H1 (cell line): ENCODE results near the gene DDX41. TPM values are rescaled to one million over a fixed set of nuclear protein-coding genes. Genes with fewer than 3 reads are reported as not detected.

ENCODE experiments used
- CTCF ChIA-PET: fragments of 300-600 bp; sonication (Branson Sonifier 250); formaldehyde crosslinking; loops from one replicate; lab custom pipeline; 2021; ENCODE audit not compliant: partially characterized antibody; lab: Charles Lee
- POLR2A ChIA-PET: fragments of 300-600 bp; sonication (Branson Sonifier 250); formaldehyde crosslinking; loops from one replicate; lab custom pipeline; 2021; ENCODE audit warnings: inconsistent platforms; ENCODE audit not compliant: partially characterized antibody; lab: Charles Lee
- DNase-seq, 2 experiments: peaks; one replicate each; pipeline versions ENCODE4 v3.0.0 to v3.0.0-alpha.2; 2010 to 2022; ENCODE audit warnings: low spot score in 2 of 2, low read depth in 1 of 2, mixed read lengths in 1 of 2
- FAIRE-seq: peaks from 2 replicates; lab custom pipeline; 2011; peaks lifted over from hg19 to GRCh38; lab: Jason Lieb, UNC
- H2AFZ ChIP-seq: 2 replicates; pipeline ENCODE4 v1.8.1; 2012; ENCODE audit warnings: low read length, inconsistent platforms
- H2AK5ac ChIP-seq: 2 replicates; pipeline ENCODE4 v1.6.1; 2013; ENCODE audit warnings: low read depth, low read length
- H2BK120ac ChIP-seq: replicated peaks from 2 replicates; pipeline ENCODE3; 2013; ENCODE audit warnings: low read depth, low read length, inconsistent platforms
- H2BK12ac ChIP-seq: 2 replicates; pipeline ENCODE4 v1.6.1; 2013; ENCODE audit warnings: low read depth, low read length
- H2BK15ac ChIP-seq: 2 replicates; pipeline ENCODE4 v1.6.1; 2013; ENCODE audit warnings: low read length
- H2BK20ac ChIP-seq: 2 replicates; pipeline ENCODE4 v1.6.1; 2013; ENCODE audit warnings: low read length
- H2BK5ac ChIP-seq: 2 replicates; pipeline ENCODE4 v1.6.1; 2013; ENCODE audit warnings: low read depth, low read length
- H3K14ac ChIP-seq: 2 replicates; pipeline ENCODE4 v1.6.1; 2013; ENCODE audit warnings: inconsistent platforms; ENCODE audit not compliant: insufficient read length
- H3K18ac ChIP-seq: 2 replicates; pipeline ENCODE4 v1.6.1; 2013; ENCODE audit warnings: low read length; ENCODE audit errors: extremely low read depth
- H3K23ac ChIP-seq: 2 replicates; pipeline ENCODE4 v1.6.1; 2013; ENCODE audit warnings: inconsistent platforms; ENCODE audit not compliant: insufficient read length
- H3K23me2 ChIP-seq: 2 replicates; pipeline ENCODE4 v1.6.1; 2013; ENCODE audit warnings: low read depth, low read length
- H3K27ac ChIP-seq: 2 replicates; pipeline ENCODE4 v1.6.1; 2011; ENCODE audit warnings: low read depth, low read length, inconsistent platforms
- H3K27me3 ChIP-seq, 4 experiments: replicated peaks in 1 of 4; 1 replicate in 1 of 4; 2 replicates in 3 of 4; pipeline versions ENCODE4 v1.6.1 to v1.8.1; 2011 to 2013; ENCODE audit warnings: low read length in 3 of 4, mild to moderate bottlenecking in 3 of 4, inconsistent platforms in 2 of 4, mixed read lengths in 2 of 4, moderate library complexity in 1 of 4; ENCODE audit not compliant: control insufficient read depth in 3 of 4, insufficient read depth in 3 of 4; ENCODE audit errors: extremely low read depth in 1 of 4
- H3K36me3 ChIP-seq, 4 experiments: 2 replicates each; pipeline versions ENCODE4 v1.6.1 to v1.8.1; 2011 to 2013; ENCODE audit warnings: mild to moderate bottlenecking in 4 of 4, low read length in 3 of 4, moderate library complexity in 2 of 4, control low read depth in 1 of 4, inconsistent platforms in 1 of 4; ENCODE audit not compliant: insufficient read depth in 4 of 4, control insufficient read depth in 2 of 4
- H3K4ac ChIP-seq: replicated peaks from 2 replicates; pipeline ENCODE3; 2013; ENCODE audit warnings: low read length, low read depth, mixed read lengths, inconsistent platforms; ENCODE audit not compliant: insufficient read length
- H3K4me1 ChIP-seq, 4 experiments: replicated peaks in 1 of 4; 1 replicate in 1 of 4; 2 replicates in 3 of 4; pipeline versions ENCODE4 v1.6.1 to v1.8.1; 2011 to 2013; ENCODE audit warnings: low read length in 3 of 4, inconsistent platforms in 2 of 4, mixed read lengths in 1 of 4; ENCODE audit not compliant: insufficient read depth in 4 of 4, control insufficient read depth in 3 of 4
- H3K4me2 ChIP-seq, 2 experiments: 2 replicates each; pipeline versions ENCODE4 v1.6.1 to v1.8.1; 2011 to 2013; ENCODE audit warnings: low read depth in 2 of 2, low read length in 2 of 2, control low read depth in 1 of 2, inconsistent platforms in 1 of 2, mild to moderate bottlenecking in 1 of 2; ENCODE audit not compliant: insufficient read depth in 1 of 2
- H3K4me3 ChIP-seq, 4 experiments: fragments of 200-600, 300-600 bp in 1 of 4; sonication (generic), shearing (Covaris generic), sonication (Bioruptor Twin) in 1 of 4; 2 replicates each; pipeline versions ENCODE4 v1.5.1 to v1.8.1; 2011 to 2016; ENCODE audit warnings: low read length in 4 of 4, low read depth in 3 of 4, control low read depth in 2 of 4, inconsistent platforms in 2 of 4, mild to moderate bottlenecking in 2 of 4, mixed read lengths in 1 of 4, moderate library complexity in 1 of 4; ENCODE audit not compliant: insufficient read depth in 2 of 4; ENCODE audit errors: extremely low read depth in 1 of 4
- H3K56ac ChIP-seq: replicated peaks from 2 replicates; pipeline ENCODE3; 2013; ENCODE audit warnings: low read depth, mild to moderate bottlenecking, mixed read lengths, low read length, inconsistent platforms; ENCODE audit not compliant: insufficient read length
- H3K79me1 ChIP-seq: 2 replicates; pipeline ENCODE4 v1.6.1; 2013; ENCODE audit warnings: low read depth, low read length, control low read depth
- H3K79me2 ChIP-seq, 2 experiments: 2 replicates each; pipeline versions ENCODE4 v1.6.1 to v1.8.1; 2012 to 2013; ENCODE audit warnings: low read length in 2 of 2, mild to moderate bottlenecking in 2 of 2, inconsistent platforms in 1 of 2; ENCODE audit not compliant: insufficient read depth in 2 of 2, control insufficient read depth in 1 of 2
- H3K9ac ChIP-seq, 4 experiments: replicated peaks in 1 of 4; 1 replicate in 1 of 4; 2 replicates in 3 of 4; pipeline versions ENCODE4 v1.6.1 to v1.8.1; 2011 to 2013; ENCODE audit warnings: low read depth in 3 of 4, low read length in 3 of 4, control low read depth in 2 of 4, mild to moderate bottlenecking in 2 of 4, moderate library complexity in 2 of 4, inconsistent platforms in 1 of 4; ENCODE audit errors: extremely low read depth in 1 of 4
- H3K9me3 ChIP-seq, 2 experiments: 2 replicates each; pipeline versions ENCODE4 v1.6.1 to v1.8.1; 2012 to 2013; ENCODE audit warnings: mild to moderate bottlenecking in 2 of 2, moderate library complexity in 2 of 2, control low read depth in 1 of 2, inconsistent platforms in 1 of 2, low read depth in 1 of 2, low read length in 1 of 2, mixed read lengths in 1 of 2; ENCODE audit not compliant: insufficient read depth in 2 of 2
- H4K20me1 ChIP-seq, 2 experiments: replicated peaks in 1 of 2; 2 replicates each; pipeline versions ENCODE3 to v1.8.1; 2011 to 2013; ENCODE audit warnings: inconsistent platforms in 2 of 2, low read length in 2 of 2, mild to moderate bottlenecking in 1 of 2; ENCODE audit not compliant: insufficient read depth in 2 of 2, control insufficient read depth in 1 of 2
- H4K5ac ChIP-seq: 2 replicates; pipeline ENCODE4 v1.6.1; 2013; ENCODE audit warnings: low read length, low read depth, mixed read lengths, inconsistent platforms; ENCODE audit not compliant: insufficient read length
- H4K8ac ChIP-seq: 2 replicates; pipeline ENCODE4 v1.8.0; 2013; ENCODE audit warnings: mild to moderate bottlenecking, moderate library complexity, low read length, inconsistent platforms; ENCODE audit not compliant: insufficient read depth; ENCODE audit errors: extremely low read depth
- H4K91ac ChIP-seq: replicated peaks from 2 replicates; pipeline ENCODE3; 2013; ENCODE audit warnings: low read length, mixed read lengths, inconsistent platforms; ENCODE audit not compliant: insufficient read length
- JUND ChIP-seq: IDR thresholded peaks from 2 replicates; pipeline ENCODE4 v1.6.1; 2011; ENCODE audit warnings: mild to moderate bottlenecking, improper control_type of control experiment, low read length
- RBBP5 ChIP-seq: IDR thresholded peaks from 2 replicates; pipeline ENCODE4 v1.7.1; 2012; ENCODE audit warnings: low read depth, mild to moderate bottlenecking, inconsistent platforms, low read length, moderate library complexity, borderline replicate concordance
- SAP30 ChIP-seq: fragments of 300-600 bp; sonication (generic); IDR thresholded peaks from 2 replicates; pipeline ENCODE4 v1.7.1; 2012; ENCODE audit warnings: low read length, moderate library complexity, mild to moderate bottlenecking, inconsistent platforms; ENCODE audit not compliant: insufficient read depth, insufficient replicate concordance
- SIRT6 ChIP-seq: IDR thresholded peaks from one replicate; pipeline ENCODE4 v1.7.1; 2012; ENCODE audit warnings: low read length, inconsistent platforms
- YY1 ChIP-seq: IDR thresholded peaks from 2 replicates; pipeline ENCODE4 v1.6.1; 2011; ENCODE audit warnings: low read depth, mild to moderate bottlenecking, low read length
- WGBS, 2 experiments: shearing (Covaris generic) in 1 of 2; methylation state at CpG; one replicate each; pipeline versions ENCODE4 v1.1.6 to v1.1.7; 2013 to 2015; ENCODE audit warnings: low lambda C conversion rate in 2 of 2, mixed read lengths in 2 of 2, inconsistent platforms in 1 of 2, low coverage in 1 of 2, missing lambda C conversion rate in 1 of 2; ENCODE audit not compliant: insufficient replicate concordance in 2 of 2, insufficient coverage in 1 of 2, insufficient read length in 1 of 2; ENCODE audit errors: extremely low coverage in 1 of 2, missing lambda C conversion rate in 1 of 2; 5-methylcytosine and 5-hydroxymethylcytosine counted together
- polyA plus RNA-seq, 7 experiments: library from polyadenylated mRNA; depleted of rRNA in 3 of 7; stranded (reverse) in 5 of 7; unstranded in 2 of 7; fragments of >200 nt in 5 of 7; fragments of 200-250 nt in 2 of 7; gene quantifications; 1 replicate in 5 of 7; 2 replicates in 1 of 7; 4 replicates in 1 of 7; pipeline versions ENCODE4 v1.2.1 to v1.2.3, GENCODE V29; 2011 to 2013; ENCODE audit warnings: missing spikeins in 2 of 7, mixed read lengths in 2 of 7
- total RNA-seq: library from RNA; stranded (reverse); fragmentation: NEBNext Ultra II Directional; extraction: Animal tissue kit (Norgen Biotek cat#: 25700); gene quantifications from 2 replicates; pipeline ENCODE4 v1.2.1, GENCODE V29; 2021
- TF ChIP-seq, protein P1 (sequence below): IDR thresholded peaks from 2 replicates; pipeline ENCODE4 v1.6.1; 2012; ENCODE audit warnings: inconsistent platforms

DDX41 gene
- total and polyA plus RNA-seq, 2 of the 8 experiments (the other 6 are each of a cell fraction or from before 2014, with no cell fraction given) = 102 to 135 TPM

DNA sequence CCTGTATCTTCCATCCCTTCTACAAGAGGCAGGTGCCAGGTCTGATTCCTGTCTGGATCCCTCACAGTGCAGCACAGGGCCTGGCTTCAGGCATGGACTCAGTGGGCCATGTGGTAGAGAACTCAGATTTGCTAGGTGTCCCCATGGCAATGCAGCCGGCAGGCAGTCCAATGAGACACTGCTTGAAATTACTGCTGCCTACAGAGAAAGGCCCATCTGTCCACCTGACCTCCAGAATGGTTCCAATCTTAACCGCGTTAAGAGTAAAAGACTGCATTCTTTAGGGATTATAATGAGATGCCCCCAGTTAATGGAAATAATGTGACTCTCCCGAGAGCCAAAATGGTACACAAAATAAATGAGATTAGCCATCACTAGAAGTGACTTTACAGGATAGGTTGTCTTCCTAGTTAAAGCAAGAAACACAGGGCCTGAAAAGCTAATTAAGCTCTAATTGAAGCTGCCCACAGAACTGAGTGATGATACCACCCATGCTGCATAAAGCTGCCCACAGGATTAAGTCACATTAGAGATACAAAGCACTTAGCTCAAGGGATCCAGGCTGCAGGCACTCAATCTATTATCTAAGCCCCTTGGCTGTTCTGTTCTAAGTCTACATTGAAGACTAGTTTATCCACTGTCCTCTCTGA lies 26.2 kb upstream of the DDX41 start:
- H3K36me3 ChIP-seq = peaks cover under 1 to 19% (median 7%) of the 10 kb centered on the region in 4 experiments; a peak in 7 of 8 replicates
- no peak for DNase-seq
- H3K56ac ChIP-seq = no peak overlapping the region
- H2BK12ac ChIP-seq = no peak overlapping the region
- H3K27ac ChIP-seq = no peak overlapping the region
- FAIRE-seq = no peak
- H3K18ac ChIP-seq = no peak overlapping the region
- TF ChIP-seq, protein P1, sequence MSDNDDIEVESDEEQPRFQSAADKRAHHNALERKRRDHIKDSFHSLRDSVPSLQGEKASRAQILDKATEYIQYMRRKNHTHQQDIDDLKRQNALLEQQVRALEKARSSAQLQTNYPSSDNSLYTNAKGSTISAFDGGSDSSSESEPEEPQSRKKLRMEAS = no peak
- no peak for TF ChIP-seq JUND
- no peak for TF ChIP-seq RBBP5
- TF ChIP-seq SAP30 = no peak
- no peak for TF ChIP-seq YY1
- no peak for TF ChIP-seq SIRT6
- H3K14ac ChIP-seq = no peak overlapping the region
- no peak overlapping the region for H2BK15ac ChIP-seq
- H4K20me1 ChIP-seq = peaks cover 12 to 28% of the 10 kb centered on the region in 2 experiments
- no peak overlapping the region for H2AK5ac ChIP-seq
- H3K23me2 ChIP-seq = no peaks in the 10 kb centered on the region
- H3K4me1 ChIP-seq = 0 out of 7 replicates have a peak, but pooled peaks cover 0 to 1% (median 0%) of the 10 kb centered on the region in 4 experiments
- H4K8ac ChIP-seq = no peak overlapping the region
- H2BK120ac ChIP-seq = no peak overlapping the region
- peaks cover 0 to 68% of the 10 kb centered on the region in 2 experiments for H3K79me2 ChIP-seq
- H3K9me3 ChIP-seq = no peaks in the 10 kb centered on the region
- no peak overlapping the region; the same call in 1 of the 2 replicates for H2BK5ac ChIP-seq
- no peak overlapping the region for H2AFZ ChIP-seq
- CTCF ChIA-PET = interaction anchor here (1.1 kb wide), 2 partner anchors 9 to 10 kb away, joined by 3 read pairs; no protein-coding TSS in a partner anchor
- no peak overlapping the region for H2BK20ac ChIP-seq
- H4K5ac ChIP-seq = no peak overlapping the region
- H4K91ac ChIP-seq = no peak overlapping the region
- H3K9ac ChIP-seq = no peak overlapping the region
- H3K27me3 ChIP-seq = no peaks in the 10 kb centered on the region
- 97% methylated on average over 4 of the region's 4 CpGs; no CpG with 5 or more reads in 1 of the 2 experiments for WGBS, 2 experiments
- H3K4me3 ChIP-seq = no peak overlapping the region
- H3K4ac ChIP-seq = no peak overlapping the region
- H3K79me1 ChIP-seq = peaks cover 21% of the 10 kb centered on the region
- H3K4me2 ChIP-seq = no peak overlapping the region
- no peak overlapping the region for H3K23ac ChIP-seq
- POLR2A ChIA-PET = interaction anchor here (1.1 to 2.4 kb wide), 3 partner anchors 8 to 47 kb away, joined by 4 to 9 read pairs (median 7); no protein-coding TSS in a partner anchor
